ENCODE results near the gene FAM3C.

The FAM3C gene

GRCh38 chr7:121385056-121385799 is 10.9 kb downstream of the FAM3C start:
- no peak for ATAC-seq
- no peak for TF ChIP-seq TOX (CRISPR knock-in tag; IDR thresholded peaks at IDR 0.05; ENCODE audit: borderline replicate concordance)
- no peak for TF ChIP-seq ZNF70 (CRISPR knock-in tag; IDR thresholded peaks at IDR 0.05)
- TF ChIP-seq CREB5 (CRISPR knock-in tag; IDR thresholded peaks at IDR 0.05; ENCODE audit: low read depth) = no peak
- TF ChIP-seq ISL1 (CRISPR knock-in tag; IDR thresholded peaks at IDR 0.05) = no peak
- TF ChIP-seq TCF4 (CRISPR knock-in tag; IDR thresholded peaks at IDR 0.05; ENCODE audit: borderline replicate concordance) = no peak
- no peak for TF ChIP-seq CSDC2 (CRISPR knock-in tag; IDR thresholded peaks at IDR 0.05)
- no peak for TF ChIP-seq POU6F1 (CRISPR knock-in tag; IDR thresholded peaks at IDR 0.05; ENCODE audit: borderline replicate concordance, low read depth)
- TF ChIP-seq ZNF8 (CRISPR knock-in tag; IDR thresholded peaks at IDR 0.05) = no peak
- TF ChIP-seq ZC3H10 (CRISPR knock-in tag; IDR thresholded peaks at IDR 0.05) = no peak
- no peak for TF ChIP-seq ZNF565 (CRISPR knock-in tag; conservative IDR thresholded peaks at IDR 0.05; ENCODE audit: low read depth)
- no peak for TF ChIP-seq GLIS3 (CRISPR knock-in tag; IDR thresholded peaks at IDR 0.05)
- no peak for TF ChIP-seq BACH2 (CRISPR knock-in tag; IDR thresholded peaks at IDR 0.05; ENCODE audit: borderline replicate concordance)

GRCh38 chr7:121384265-121384664 is 11.8 kb downstream of the FAM3C start:
- ATAC-seq = no peak
- TF ChIP-seq ARNTL (CRISPR knock-in tag; IDR thresholded peaks at IDR 0.05; ENCODE audit: borderline replicate concordance, low read depth) = no peak
- TF ChIP-seq ZNF565 (CRISPR knock-in tag; conservative IDR thresholded peaks at IDR 0.05; ENCODE audit: low read depth) = no peak
- no peak for TF ChIP-seq CSRNP3 (CRISPR knock-in tag; IDR thresholded peaks at IDR 0.05)
- no peak for TF ChIP-seq ZFP3 (CRISPR knock-in tag; IDR thresholded peaks at IDR 0.05)
- no peak for TF ChIP-seq ZNF8 (CRISPR knock-in tag; IDR thresholded peaks at IDR 0.05)
- TF ChIP-seq ISL1 (CRISPR knock-in tag; IDR thresholded peaks at IDR 0.05) = no peak
- TF ChIP-seq ESRRG (CRISPR knock-in tag; IDR thresholded peaks at IDR 0.05) = no peak
- no peak for TF ChIP-seq PATZ1 (CRISPR knock-in tag; IDR thresholded peaks at IDR 0.05; ENCODE audit: borderline replicate concordance)
- TF ChIP-seq TSHZ2 (CRISPR knock-in tag; IDR thresholded peaks at IDR 0.05) = no peak
- TF ChIP-seq ZNF70 (CRISPR knock-in tag; IDR thresholded peaks at IDR 0.05) = no peak
- TF ChIP-seq OSR1 (CRISPR knock-in tag; IDR thresholded peaks at IDR 0.05) = no peak
- no peak for TF ChIP-seq ZC3H10 (CRISPR knock-in tag; IDR thresholded peaks at IDR 0.05)
- no peak for TF ChIP-seq BACH2 (CRISPR knock-in tag; IDR thresholded peaks at IDR 0.05; ENCODE audit: borderline replicate concordance)

GRCh38 chr7:121383235-121383910 is 12.7 kb downstream of the FAM3C start:
- TF ChIP-seq ISL1 (CRISPR knock-in tag; IDR thresholded peaks at IDR 0.05) (no peak), GLIS3 (CRISPR knock-in tag; IDR thresholded peaks at IDR 0.05) (no peak), BACH2 (CRISPR knock-in tag; IDR thresholded peaks at IDR 0.05; ENCODE audit: borderline replicate concordance) (no peak), PATZ1 (CRISPR knock-in tag; IDR thresholded peaks at IDR 0.05; ENCODE audit: borderline replicate concordance) (no peak), RARB (CRISPR knock-in tag; IDR thresholded peaks at IDR 0.05) (no peak), POU6F1 (CRISPR knock-in tag; IDR thresholded peaks at IDR 0.05; ENCODE audit: borderline replicate concordance, low read depth) (no peak), SNAI2 (CRISPR knock-in tag; IDR thresholded peaks at IDR 0.05) (no peak), TOX (CRISPR knock-in tag; IDR thresholded peaks at IDR 0.05; ENCODE audit: borderline replicate concordance) (no peak), ZNF70 (CRISPR knock-in tag; IDR thresholded peaks at IDR 0.05) (no peak), PPARA (CRISPR knock-in tag; IDR thresholded peaks at IDR 0.05; ENCODE audit: borderline replicate concordance) (no peak), ZFP30 (CRISPR knock-in tag; IDR thresholded peaks at IDR 0.05) (no peak)
- no peak for ATAC-seq

Data from SK-N-SH treated with all-trans-retinoic acid at 6 μM for 48 hours (cell line).